GM21528 (cell line): ENCODE results near the gene ARID5A.

ENCODE experiments used
- ATAC-seq: cut with Tn5 transposase; IDR thresholded peaks from one replicate; pipeline ENCODE4 v1.9.1; 2021; ENCODE audit warnings: mild to moderate bottlenecking, moderate library complexity; ENCODE audit not compliant: unreplicated experiment, low FRiP score

ARID5A gene

GRCh38 chr2:96506907-96507240, 29.7 kb upstream of the ARID5A start:
- no peak for ATAC-seq

DNA sequence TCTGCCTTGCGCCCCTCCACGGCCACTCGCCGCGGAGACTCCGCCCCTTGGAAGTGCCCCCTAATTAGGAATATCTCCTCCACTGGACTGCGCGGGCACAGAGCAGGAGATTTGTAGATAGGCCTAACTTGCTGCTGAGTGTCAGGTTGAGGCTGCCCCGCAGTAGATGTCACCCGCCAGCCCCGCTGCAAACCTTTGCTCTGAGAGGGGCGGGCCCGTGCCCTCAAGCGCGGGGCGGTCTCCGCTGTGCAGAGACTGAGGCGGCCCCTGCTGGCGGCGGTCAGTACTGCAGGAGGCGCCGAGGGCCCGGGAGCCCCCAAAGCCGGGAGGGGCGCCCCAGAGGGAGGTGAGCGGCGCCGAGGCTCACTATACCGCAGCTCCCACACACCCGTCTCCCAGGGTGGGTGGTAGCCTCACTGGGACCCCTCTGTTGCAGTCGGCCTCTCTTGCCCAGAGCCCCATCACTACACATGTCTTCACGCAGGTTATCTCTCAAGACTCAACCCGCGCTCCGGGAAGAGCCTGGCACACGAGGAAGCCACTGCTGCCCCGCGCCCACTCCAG, 28.5 kb upstream of the ARID5A start:
- ATAC-seq: no peak

DNA sequence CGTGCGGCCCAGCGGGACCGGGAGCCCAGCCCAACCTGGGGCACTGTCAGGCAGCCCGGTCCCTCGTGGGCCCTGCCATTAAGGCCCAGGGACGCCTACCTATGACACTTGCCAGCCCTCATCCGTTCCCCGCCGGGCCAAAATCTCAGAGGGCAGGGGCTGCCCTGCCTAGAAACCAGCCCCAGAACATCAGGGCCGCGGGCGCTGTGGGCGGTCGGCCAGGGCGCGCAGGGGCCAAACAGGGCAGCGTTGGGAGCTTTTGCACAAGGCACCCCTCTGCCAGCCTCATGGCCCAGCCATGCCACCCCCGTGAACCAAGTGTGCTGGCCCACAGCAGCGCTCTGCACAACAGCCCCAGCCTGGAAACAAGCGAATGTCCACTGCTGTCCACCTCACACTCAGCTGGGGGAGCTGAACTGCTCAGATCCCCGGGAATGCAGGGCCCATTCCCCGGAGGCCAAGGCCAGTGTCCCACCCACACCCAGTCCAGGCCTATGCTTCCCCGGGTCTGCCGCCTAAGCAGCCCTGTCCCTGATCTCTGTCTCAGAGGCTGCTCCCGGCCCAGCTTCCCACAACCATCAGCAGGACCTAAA, 27.9 kb upstream of the ARID5A start:
- ATAC-seq: no peak

- no peak for ATAC-seq
Observed at GRCh38 chr2:96509114-96509846, 27.3 kb upstream of the ARID5A start.

- no peak for ATAC-seq
Observed at GRCh38 chr2:96509847-96510230, 26.7 kb upstream of the ARID5A start.

DNA sequence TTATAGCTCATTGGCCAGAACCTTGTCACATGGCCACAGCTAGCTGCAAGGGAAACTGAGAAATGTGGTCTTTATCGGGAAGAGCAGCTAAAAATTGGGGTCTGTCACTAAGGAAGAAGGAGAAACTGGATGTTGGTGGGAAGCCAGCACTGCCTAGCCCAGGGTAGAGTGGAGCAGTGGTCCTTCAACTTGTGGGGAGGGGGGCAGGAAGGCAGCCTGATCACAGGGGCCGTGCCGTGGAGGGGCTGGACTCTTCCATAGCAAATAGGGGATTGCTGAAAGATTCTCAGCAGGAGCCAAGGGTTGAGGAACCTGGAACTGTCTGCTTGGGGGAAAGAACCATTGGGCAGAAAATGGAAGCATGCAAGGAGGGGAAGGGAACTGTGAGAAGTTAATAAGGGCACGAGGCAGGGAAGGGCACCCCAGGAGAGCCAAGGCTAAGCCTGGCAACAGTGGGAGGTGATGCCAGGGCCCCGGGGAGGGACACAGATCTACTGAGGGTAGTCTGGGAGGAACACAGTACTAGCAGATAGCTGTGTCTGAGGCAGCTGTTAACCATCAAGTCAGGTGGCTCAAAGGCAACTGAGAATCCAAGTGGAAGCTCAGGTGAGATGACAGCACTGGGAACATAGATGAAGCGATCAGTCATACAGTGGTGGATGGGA, 25.5 kb upstream of the ARID5A start:
- no peak for ATAC-seq

DNA sequence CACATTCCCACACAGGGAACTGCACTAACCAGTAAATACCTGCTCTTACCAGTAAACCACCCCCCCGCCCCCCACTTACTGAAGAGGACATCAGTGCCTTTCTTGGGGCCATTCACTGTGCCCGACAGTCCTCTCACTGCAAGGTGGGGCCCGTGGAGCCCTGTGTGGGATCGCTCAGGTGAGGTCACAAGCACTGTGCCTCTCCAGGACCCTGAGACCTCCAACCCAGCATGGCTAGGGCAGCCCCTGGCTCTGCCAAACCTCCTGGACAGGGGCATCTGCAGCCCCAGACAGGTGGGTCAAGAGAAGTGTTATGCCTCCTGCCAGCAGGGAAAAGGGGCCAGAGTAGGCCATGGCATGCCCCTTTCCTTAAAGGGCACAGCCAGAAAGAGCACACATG, 24.7 kb upstream of the ARID5A start:
- ATAC-seq: no peak

DNA sequence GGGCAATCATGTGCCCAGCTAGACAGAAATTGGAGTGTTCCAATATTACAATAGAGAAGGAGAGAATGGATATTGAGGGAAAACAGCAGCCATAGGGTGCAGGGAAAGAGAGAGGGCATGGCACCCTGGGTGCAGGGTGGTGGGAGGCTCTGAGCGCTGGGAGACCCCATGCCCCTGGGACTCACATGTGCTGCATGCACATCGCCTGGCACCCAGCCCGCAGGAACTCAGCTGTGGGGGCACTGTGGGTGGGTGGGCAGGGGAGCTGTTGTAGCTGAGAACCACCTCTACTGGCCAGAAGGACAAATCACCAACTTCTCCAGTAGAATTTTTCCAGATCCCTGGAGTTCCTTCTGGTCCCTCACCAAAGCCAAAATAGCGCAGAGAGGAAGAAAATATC, 24.2 kb upstream of the ARID5A start:
- ATAC-seq: no peak

GRCh38 chr2:96514521-96514920, 22.0 kb upstream of the ARID5A start:
- ATAC-seq: no peak

DNA sequence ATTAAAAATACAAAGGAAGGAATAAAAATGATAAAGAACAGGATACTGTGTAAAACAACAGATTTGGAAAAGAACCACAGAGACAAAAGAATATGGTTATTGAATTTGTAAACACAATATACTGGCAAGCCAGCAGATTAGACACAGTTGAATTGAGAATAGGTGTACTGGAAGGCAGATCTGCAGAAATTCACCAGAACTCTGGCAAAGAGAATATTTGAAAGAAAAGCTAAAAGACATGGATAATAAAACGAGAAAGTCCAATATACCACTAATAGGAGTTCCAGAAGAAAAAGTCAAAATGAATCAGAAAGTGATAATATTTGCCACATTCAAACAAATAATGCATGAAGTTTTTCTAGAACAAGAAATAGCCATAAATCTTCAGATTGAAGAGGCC, 19.5 kb upstream of the ARID5A start:
- ATAC-seq: no peak

GRCh38 chr2:96520231-96520630, 16.3 kb upstream of the ARID5A start:
- no peak for ATAC-seq

- no peak for ATAC-seq
Observed at GRCh38 chr2:96520697-96521096, 15.9 kb upstream of the ARID5A start.

DNA sequence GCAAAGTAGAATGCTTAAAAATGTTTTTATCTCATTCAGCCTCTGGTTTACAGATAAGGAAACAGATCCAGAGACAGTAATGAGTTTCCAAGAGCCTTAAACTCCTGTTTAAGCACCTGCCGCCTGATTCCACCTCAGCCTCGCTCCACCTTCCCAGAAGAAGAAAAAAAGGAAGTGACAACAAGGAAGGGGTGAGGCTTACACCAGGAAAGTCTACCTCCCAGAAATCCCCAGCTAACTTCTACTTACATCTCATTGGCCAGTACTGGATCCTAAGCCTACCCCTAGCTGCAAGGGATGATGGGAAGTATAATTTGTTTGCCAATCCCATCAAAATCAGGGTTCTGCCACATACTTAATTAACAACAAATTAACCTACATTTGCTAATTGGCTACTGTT, 15.3 kb upstream of the ARID5A start:
- no peak for ATAC-seq

DNA sequence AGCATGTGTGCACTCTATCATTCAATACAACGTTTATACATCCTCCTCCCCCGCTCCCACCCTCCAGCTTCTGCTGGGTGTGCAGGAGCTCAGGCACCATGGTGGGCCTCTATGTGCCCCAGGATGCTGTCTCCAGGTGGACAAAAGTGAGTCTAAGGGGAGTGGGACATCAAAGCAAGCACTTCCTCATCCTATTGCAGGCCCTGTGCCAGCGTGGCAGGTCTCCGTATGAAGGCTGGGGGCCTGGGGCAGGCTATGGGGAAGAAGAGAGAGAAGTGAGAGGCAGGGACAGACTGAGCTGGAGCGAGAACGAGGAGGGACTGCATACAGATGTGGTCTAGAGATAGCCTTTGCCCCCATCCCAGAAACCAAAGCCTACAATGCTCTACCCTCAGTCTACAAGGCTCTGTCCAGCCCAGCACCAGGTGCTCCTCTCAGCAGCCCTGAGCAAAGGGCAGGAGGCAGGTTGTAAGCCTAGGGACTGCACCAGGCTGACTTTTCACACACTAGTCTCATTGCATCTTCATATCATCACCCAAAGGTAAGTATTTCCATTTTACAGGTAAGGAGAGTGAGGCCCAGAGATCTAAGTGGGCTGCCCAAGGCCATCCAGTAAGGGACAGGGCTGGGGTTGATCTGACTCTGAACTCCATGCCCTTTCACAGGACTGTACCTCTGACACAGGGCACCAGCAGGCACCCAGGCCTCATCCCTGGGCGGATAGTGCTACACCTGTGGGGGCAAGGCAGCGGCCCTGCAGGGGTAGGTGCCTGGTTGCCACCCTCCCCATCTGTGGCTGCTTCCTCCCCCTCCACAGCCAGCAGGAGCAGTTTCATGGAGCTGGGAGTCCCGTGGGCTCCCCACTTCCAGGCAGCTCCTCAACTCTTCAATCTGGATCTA, 14.0 kb upstream of the ARID5A start:
- ATAC-seq: no peak

GRCh38 chr2:96523659-96524481, 12.7 kb upstream of the ARID5A start:
- ATAC-seq: no peak

DNA sequence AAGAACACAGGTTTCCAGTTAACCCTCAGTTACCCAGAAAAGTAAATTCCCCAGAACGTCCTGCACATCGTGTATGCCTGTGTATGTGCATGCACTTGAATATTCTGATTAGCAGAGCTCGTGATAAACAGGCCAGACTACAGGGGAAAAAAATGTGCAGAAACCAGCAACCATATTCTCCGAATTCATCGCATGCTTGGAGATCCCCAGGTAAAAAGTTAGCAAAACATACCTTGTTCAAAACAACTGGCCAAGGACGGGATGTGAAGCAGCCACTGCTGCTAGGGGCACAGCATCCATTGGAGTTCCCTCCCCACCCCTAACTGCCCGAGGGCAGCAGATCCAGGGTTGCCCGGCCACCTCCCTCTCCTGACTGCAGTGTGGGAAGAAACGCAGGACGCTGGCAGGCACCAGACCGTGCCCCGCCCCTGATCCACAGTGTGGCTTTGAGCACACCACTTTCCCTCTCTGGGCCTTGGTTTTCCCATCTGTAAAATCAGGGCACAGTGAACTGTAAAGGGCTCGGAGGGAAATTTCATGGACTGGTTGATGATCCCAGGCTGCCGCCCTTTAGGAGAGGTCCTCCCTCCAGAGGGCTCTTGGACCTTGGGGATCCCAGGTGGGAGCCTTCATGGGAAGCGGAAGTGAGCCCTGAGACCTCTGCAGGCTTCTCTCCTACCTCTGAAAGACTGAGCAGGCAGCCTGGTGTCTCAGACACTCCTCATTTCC, 11.9 kb upstream of the ARID5A start:
- no peak for ATAC-seq

DNA sequence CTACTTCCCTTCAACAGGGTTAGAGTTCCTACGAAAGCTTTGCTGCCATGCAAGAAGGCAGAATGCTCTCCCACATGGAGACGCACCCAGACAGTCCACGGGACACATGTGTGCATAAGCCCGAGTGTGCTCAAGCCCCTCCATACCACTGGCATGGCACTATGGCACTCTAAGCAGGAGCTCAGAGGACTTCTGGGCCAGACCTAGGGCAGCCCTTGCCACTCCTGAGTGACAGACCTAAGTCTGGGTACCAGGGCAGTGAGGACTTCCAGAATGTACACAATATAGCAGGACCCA, 11.4 kb upstream of the ARID5A start:
- ATAC-seq: no peak

GRCh38 chr2:96526101-96526591, 10.4 kb upstream of the ARID5A start:
- ATAC-seq: no peak

GRCh38 chr2:96526615-96527285, 9.8 kb upstream of the ARID5A start:
- ATAC-seq: no peak
